NCI-H2196 treated with DMSO at 0.1 percent for 48 hours (cell line): ENCODE measurements around the gene PUM2.
"Not testable (repeated sequence)": the region's sequence is repeated elsewhere in the genome, so short reads cannot be mapped to it uniquely, and the experiment has no call there.

Experiments
- DNase-seq: peaks from one replicate; lab custom pipeline; 2025; ENCODE audit not compliant: unreplicated experiment; lab: John Stamatoyannopoulos, UW

Gene PUM2

GRCh38 chr2:20294231-20294630 is 56.4 kb downstream of the PUM2 start:
- DNase-seq: no peak

GRCh38 chr2:20292984-20293383 is 57.7 kb downstream of the PUM2 start:
- no peak for DNase-seq

GRCh38 chr2:20291846-20292408 is 58.7 kb downstream of the PUM2 start:
- DNase-seq: no peak

- peak; percentile 18 for DNase-seq
These were observed 59.5 kb downstream of the PUM2 start for GRCh38 chr2:20291106-20291564.

GRCh38 chr2:20288642-20289340 is 61.9 kb downstream of the PUM2 start:
- DNase-seq: no peak

GRCh38 chr2:20282916-20283592 is 67.6 kb downstream of the PUM2 start:
- peak; percentile 50 for DNase-seq

- no peak for DNase-seq
These were observed 68.8 kb downstream of the PUM2 start for GRCh38 chr2:20281876-20282275.

GRCh38 chr2:20273042-20273441 is 77.6 kb downstream of the PUM2 start:
- no peak for DNase-seq

- DNase-seq: not testable (repeated sequence)
These were observed 82.3 kb downstream of the PUM2 start for GRCh38 chr2:20268317-20268716.

- no peak for DNase-seq
These were observed 83.1 kb downstream of the PUM2 start for GRCh38 chr2:20267529-20267928.

GRCh38 chr2:20264629-20265028 is 86.0 kb downstream of the PUM2 start:
- no peak for DNase-seq

- DNase-seq: no peak
These were observed 93.2 kb downstream of the PUM2 start for GRCh38 chr2:20257411-20257810.

- no peak for DNase-seq
These were observed 95.9 kb downstream of the PUM2 start for GRCh38 chr2:20254731-20255130.

GRCh38 chr2:20250436-20250835 is 100.2 kb downstream of the PUM2 start:
- no peak for DNase-seq

- no peak for DNase-seq
These were observed 101.5 kb downstream of the PUM2 start for GRCh38 chr2:20249170-20249569.

GRCh38 chr2:20247084-20247483 is 103.6 kb downstream of the PUM2 start:
- DNase-seq: no peak

GRCh38 chr2:20243637-20244036 is 107.0 kb downstream of the PUM2 start:
- DNase-seq: not testable (repeated sequence)

- DNase-seq: no peak
These were observed 107.8 kb downstream of the PUM2 start for GRCh38 chr2:20242727-20243377.

GRCh38 chr2:20241973-20242726 is 108.5 kb downstream of the PUM2 start:
- DNase-seq: no peak

- not testable (repeated sequence) for DNase-seq
These were observed 110.4 kb downstream of the PUM2 start for GRCh38 chr2:20240291-20240690.

- DNase-seq: no peak
These were observed 114.1 kb downstream of the PUM2 start for GRCh38 chr2:20236496-20236895.
